ENCODE data around the gene TIMM17B. TPM values are rescaled to one million over a fixed set of nuclear protein-coding genes. Genes with fewer than 3 reads are reported as not detected.

Gene TIMM17B
- total and polyA plus RNA-seq, 2 of the 8 experiments (the other 6 are each of a cell fraction or from before 2014, with no cell fraction given) = 77.8 to 246 TPM

- Histone ChIP-seq H4K5ac (ENCODE audit: insufficient read length, low read depth, low read length) (no peak overlapping the region), H3K4me2 (ENCODE audit: insufficient read depth in 1 of 2, low read depth in 2 of 2, low read length in 2 of 2) (no peak overlapping the region), H3K36me3 (ENCODE audit: control insufficient read depth in 2 of 4, insufficient read depth in 4 of 4, low read length in 3 of 4) (peaks cover 6 to 33% (median 16%) of the 10 kb centered on the region in 4 experiments; a peak in 6 of 8 replicates), H4K91ac (replicated peaks; ENCODE audit: insufficient read length, low read length) (no peak overlapping the region), H2BK20ac (ENCODE audit: low read length) (no peak overlapping the region), H3K4me1 (replicated peaks in 1 of 4; ENCODE audit: control insufficient read depth in 3 of 4, insufficient read depth in 4 of 4, low read length in 3 of 4) (peaks cover 0 to 3% (median 0%) of the 10 kb centered on the region in 4 experiments; a peak in 1 of 7 replicates), H2BK5ac (ENCODE audit: low read depth, low read length) (no peak overlapping the region), H3K79me2 (ENCODE audit: control insufficient read depth in 1 of 2, insufficient read depth in 2 of 2, low read length in 2 of 2) (peaks cover 0 to 2% of the 10 kb centered on the region in 2 experiments; a peak in 1 of 4 replicates), H3K4ac (replicated peaks; ENCODE audit: insufficient read length, low read depth, low read length) (no peak overlapping the region), H2AK5ac (ENCODE audit: low read depth, low read length) (no peak overlapping the region), H3K4me3 (ENCODE audit: extremely low read depth in 1 of 4, insufficient read depth in 2 of 4, low read depth in 3 of 4, low read length in 4 of 4) (no peak overlapping the region), H2BK120ac (replicated peaks; ENCODE audit: low read depth, low read length) (no peak overlapping the region), H4K8ac (ENCODE audit: extremely low read depth, insufficient read depth, low read length) (no peak overlapping the region), H3K56ac (replicated peaks; ENCODE audit: insufficient read length, low read depth, low read length) (no peak overlapping the region), H3K23me2 (ENCODE audit: low read depth, low read length) (no peaks in the 10 kb centered on the region), H3K27me3 (replicated peaks in 1 of 4; ENCODE audit: control insufficient read depth in 3 of 4, extremely low read depth in 1 of 4, insufficient read depth in 3 of 4, low read length in 3 of 4) (no peaks in the 10 kb centered on the region), H3K79me1 (ENCODE audit: low read depth, low read length) (no peaks in the 10 kb centered on the region), H3K9ac (replicated peaks in 1 of 4; ENCODE audit: extremely low read depth in 1 of 4, low read depth in 3 of 4, low read length in 3 of 4) (no peak overlapping the region), H3K9me3 (ENCODE audit: insufficient read depth in 2 of 2, low read depth in 1 of 2, low read length in 1 of 2) (no peaks in the 10 kb centered on the region), H3K14ac (ENCODE audit: insufficient read length) (no peak overlapping the region), H2BK15ac (ENCODE audit: low read length) (no peak overlapping the region), H2BK12ac (ENCODE audit: low read depth, low read length) (no peak overlapping the region), H4K20me1 (replicated peaks in 1 of 2; ENCODE audit: control insufficient read depth in 1 of 2, insufficient read depth in 2 of 2, low read length in 2 of 2) (peaks cover 0 to 1% of the 10 kb centered on the region in 2 experiments), H3K23ac (ENCODE audit: insufficient read length) (no peak overlapping the region), H2AFZ (ENCODE audit: low read length) (no peak overlapping the region), H3K18ac (ENCODE audit: extremely low read depth, low read length) (no peak overlapping the region), H3K27ac (ENCODE audit: low read depth, low read length) (no peak overlapping the region)
- WGBS, 2 experiments (ENCODE audit: extremely low coverage in 1 of 2, insufficient coverage in 1 of 2, insufficient read length in 1 of 2, insufficient replicate concordance in 2 of 2, low coverage in 1 of 2, low lambda C conversion rate in 2 of 2, missing lambda C conversion rate in 1 of 2) = 100% methylated on average over 2 of the region's 14 CpGs; no CpG with 5 or more reads in 1 of the 2 experiments
- ChIA-PET CTCF (ENCODE audit: partially characterized antibody) (interaction anchor here (0.6 to 1.0 kb wide), 3 partner anchors 12 to 123 kb away, joined by 3 to 4 read pairs (median 3); no protein-coding TSS in a partner anchor), POLR2A (ENCODE audit: partially characterized antibody) (interaction anchor here (0.6 to 30.9 kb wide), 7 partner anchors 7 to 52 kb away, joined by 3 to 572 read pairs (median 4); partner anchors contain the start of gene SLC35A2)
- FAIRE-seq = no peak
- DNase-seq (ENCODE audit: low read depth in 1 of 2, low spot score in 2 of 2) = no peak
- TF ChIP-seq SRF (IDR thresholded peaks at IDR 0.05; ENCODE audit: low read depth, low read length) (no peak), HDAC2 (IDR thresholded peaks at IDR 0.05; ENCODE audit: borderline replicate concordance in 1 of 2, low read depth in 2 of 2, low read length in 2 of 2) (no peak), BCL11A (IDR thresholded peaks at IDR 0.05; ENCODE audit: low read depth in 2 of 2, low read length in 2 of 2) (no peak), RXRA (IDR thresholded peaks at IDR 0.05; ENCODE audit: insufficient read depth, low read depth, low read length) (no peak), CTBP2 (IDR thresholded peaks at IDR 0.05; ENCODE audit: borderline replicate concordance, insufficient read depth, insufficient read length, low read length) (no peak), FOSL1 (IDR thresholded peaks at IDR 0.05; ENCODE audit: insufficient read depth, low read depth, low read length) (no peak), YY1 (IDR thresholded peaks at IDR 0.05; ENCODE audit: low read depth, low read length) (no peak), ASH2L (IDR thresholded peaks at IDR 0.05; ENCODE audit: low read length) (no peak), TAF1 (IDR thresholded peaks at IDR 0.05; ENCODE audit: low read depth, low read length) (no peak), SP1 (IDR thresholded peaks at IDR 0.05; ENCODE audit: low read depth, low read length) (no peak)
- TF ChIP-seq, protein P1, sequence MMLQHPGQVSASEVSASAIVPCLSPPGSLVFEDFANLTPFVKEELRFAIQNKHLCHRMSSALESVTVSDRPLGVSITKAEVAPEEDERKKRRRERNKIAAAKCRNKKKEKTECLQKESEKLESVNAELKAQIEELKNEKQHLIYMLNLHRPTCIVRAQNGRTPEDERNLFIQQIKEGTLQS (IDR thresholded peaks at IDR 0.05; ENCODE audit: insufficient read depth, low read depth, low read length) = no peak
Measured at GRCh38 chrX:48904626-48905025, 7.1 kb upstream of the TIMM17B start.
